Fibroblast of the aortic adventitia (primary cell): ENCODE data around the gene DUSP28. TPM values are rescaled to one million over a fixed set of nuclear protein-coding genes. Genes with fewer than 3 reads are reported as not detected.

Experiments used
- DNase-seq: peaks from one replicate; pipeline ENCODE4 v3.0.0-alpha.2; 2010; ENCODE audit warnings: low read depth
- H3K4me3 ChIP-seq: 2 replicates; pipeline ENCODE4 v1.5.1; 2011; ENCODE audit warnings: low read depth, mild to moderate bottlenecking, control low read depth, low read length, moderate library complexity
- CTCF ChIP-seq: IDR thresholded peaks from 2 replicates; pipeline ENCODE4 v1.5.1; 2011; ENCODE audit warnings: mild to moderate bottlenecking, low read length, control low read depth, inconsistent platforms; ENCODE audit not compliant: insufficient read depth
- total RNA-seq: library from RNA; depleted of rRNA; stranded (reverse); fragments of >200 nt; gene quantifications from 2 replicates; pipeline ENCODE4 v1.2.3, GENCODE V29; 2012; ENCODE audit warnings: low replicate concordance

Gene DUSP28
- total RNA-seq, 1 donor = 3.6 TPM

- DNase-seq = no peak
- peak overlapping the region; percentile 79 for H3K4me3 ChIP-seq
- no peak for TF ChIP-seq CTCF
Measured at GRCh38 chr2:240567137-240567871, 7.1 kb downstream of the DUSP28 start.

GRCh38 chr2:240567872-240568677, 7.9 kb downstream of the DUSP28 start, which contains the start of gene RNPEPL1:
Gene RNPEPL1 (plus strand): TSS chr2:240568484. CDS start chr2:240568587, 103 bp downstream.
- H3K4me3 ChIP-seq = peak within 1 kb of the TSS; percentile 79
- DNase-seq = no peak

GRCh38 chr2:240568678-240569522, 8.7 kb downstream of the DUSP28 start:
- TF ChIP-seq CTCF = no peak
- peak; percentile 54 for DNase-seq

More at GRCh38 chr2:240567872-240568677, 7.9 kb downstream of the DUSP28 start, which contains the start of gene RNPEPL1:
- peak; percentile 0 for TF ChIP-seq CTCF

GRCh38 chr2:240569523-240569997, 9.4 kb downstream of the DUSP28 start:
- TF ChIP-seq CTCF = no peak
- no peak for DNase-seq
- peak overlapping the region; percentile 72 for H3K4me3 ChIP-seq

More at GRCh38 chr2:240568678-240569522, 8.7 kb downstream of the DUSP28 start:
- H3K4me3 ChIP-seq = peak overlapping the region; percentile 72

GRCh38 chr2:240569998-240570530, 9.9 kb downstream of the DUSP28 start:
- no peak for DNase-seq
- peak overlapping the region; percentile 17 for H3K4me3 ChIP-seq
- TF ChIP-seq CTCF = no peak
